ENCODE results near the gene CHD2.

- no peak for TF ChIP-seq CTCF (IDR thresholded peaks at IDR 0.05)
- no peak for TF ChIP-seq TP53 (CRISPR knock-in tag; IDR thresholded peaks at IDR 0.05)
- TF ChIP-seq MAX (IDR thresholded peaks at IDR 0.05), result no peak
- TF ChIP-seq RAD21 (conservative IDR thresholded peaks at IDR 0.05 in 1 of 2, IDR thresholded peaks at IDR 0.05 in 1 of 2), result no peak
- no peak for TF ChIP-seq SREBF2 (IDR thresholded peaks at IDR 0.05)
Observed at GRCh38 chr15:93070551-93071296, 170.6 kb downstream of the CHD2 start.

All from A549 (cell line).